ENCODE data around the gene TUBA1C. TPM values are rescaled to one million over a fixed set of nuclear protein-coding genes. Genes with fewer than 3 reads are reported as not detected.
A peak's percentile ranks its signal among the peaks of the same experiment; 100 is the strongest.

The TUBA1C gene
- total and polyA plus RNA-seq, 10 of the 15 experiments (the other 5 are each of a cell fraction or from before 2014, with no cell fraction given) = 285 to 1,003 (median 441) TPM

DNA sequence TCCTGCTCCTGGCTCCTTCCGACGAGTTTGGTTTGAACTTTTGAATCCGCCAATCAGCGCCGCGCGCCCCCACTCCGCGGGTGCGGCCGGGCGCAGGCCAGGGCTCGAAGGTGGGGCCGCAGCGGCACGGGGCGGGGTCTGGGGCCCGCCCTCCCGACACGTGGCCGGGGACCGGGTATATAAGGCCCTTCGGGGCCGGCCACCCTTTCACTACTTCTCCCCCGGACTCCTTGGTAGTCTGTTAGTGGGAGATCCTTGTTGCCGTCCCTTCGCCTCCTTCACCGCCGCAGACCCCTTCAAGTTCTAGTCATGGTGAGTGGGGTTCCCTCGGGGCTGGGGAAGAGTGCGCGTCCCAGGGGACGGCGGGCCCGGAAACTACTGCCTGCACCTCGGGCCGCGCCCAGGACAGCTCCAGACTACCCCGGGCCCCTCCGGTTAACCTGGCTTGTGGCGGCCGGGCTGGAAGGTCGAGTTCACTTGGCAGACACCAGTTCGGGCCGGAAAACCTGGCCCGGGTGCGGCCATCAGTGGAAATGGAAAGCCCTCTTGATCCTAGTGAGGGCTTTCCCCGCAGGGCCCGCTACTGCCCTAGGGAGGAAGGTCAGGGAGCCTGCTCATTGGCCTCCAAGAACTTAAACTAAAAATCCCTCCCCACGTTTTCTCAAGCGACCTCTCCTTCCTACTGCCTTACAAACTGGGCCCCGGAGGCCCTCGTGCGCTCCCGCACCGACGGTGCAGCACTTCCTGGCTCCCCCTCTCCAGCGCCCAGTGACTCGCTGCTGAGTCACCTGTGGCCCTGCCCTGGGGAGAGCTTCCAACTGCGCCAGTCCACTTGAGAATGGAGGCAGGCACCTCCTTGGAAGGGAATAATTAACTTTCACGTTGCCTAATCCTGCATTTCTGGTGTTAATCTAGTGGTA lies at the start of gene TUBA1C (continued):
- TF ChIP-seq GABPA (IDR thresholded peaks at IDR 0.05; ENCODE audit: low read depth) (peak; percentile 70; the same call in 1 of the 2 replicates), CREM (IDR thresholded peaks at IDR 0.05; ENCODE audit: low read depth) (peak; percentile 30; the same call in 1 of the 2 replicates), RFX5 (IDR thresholded peaks at IDR 0.05; ENCODE audit: low read depth, low read length) (peak; percentile 16; the same call in 1 of the 2 replicates), JUND (IDR thresholded peaks at IDR 0.05; ENCODE audit: low read depth, low read length) (no peak), HSF1 (IDR thresholded peaks at IDR 0.05; ENCODE audit: low read depth, low read length) (0 out of 2 replicates have a peak, but pooled peaks have one; percentile 56), TAF1 (IDR thresholded peaks at IDR 0.05; ENCODE audit: borderline replicate concordance, low read depth, low read length) (peak; percentile 98), PRDM15 (CRISPR knock-in tag; IDR thresholded peaks at IDR 0.05) (no peak), BHLHE40 (IDR thresholded peaks at IDR 0.05; ENCODE audit: borderline replicate concordance in 1 of 2, low read depth in 2 of 2, low read length in 1 of 2) (peak; percentile 56 to 83; a peak in 3 of 4 replicates), NFIC (IDR thresholded peaks at IDR 0.05; ENCODE audit: low read depth, low read length) (no peak), DPF2 (IDR thresholded peaks at IDR 0.05) (no peak; the same call in 1 of the 2 replicates), CEBPB (IDR thresholded peaks at IDR 0.05; ENCODE audit: borderline replicate concordance in 1 of 2, low read depth in 2 of 2, low read length in 2 of 2) (no peak), USF2 (IDR thresholded peaks at IDR 0.05; ENCODE audit: borderline replicate concordance, low read depth, low read length) (peak; percentile 89), MTA3 (IDR thresholded peaks at IDR 0.05; ENCODE audit: borderline replicate concordance, low read length) (no peak), YY1 (IDR thresholded peaks at IDR 0.05; ENCODE audit: low read depth, low read length) (peak; percentile 35), CHD4 (IDR thresholded peaks at IDR 0.05) (no peak), MXI1 (IDR thresholded peaks at IDR 0.05; ENCODE audit: low read depth, low read length) (peak; percentile 77)
- TF ChIP-seq, protein P1, sequence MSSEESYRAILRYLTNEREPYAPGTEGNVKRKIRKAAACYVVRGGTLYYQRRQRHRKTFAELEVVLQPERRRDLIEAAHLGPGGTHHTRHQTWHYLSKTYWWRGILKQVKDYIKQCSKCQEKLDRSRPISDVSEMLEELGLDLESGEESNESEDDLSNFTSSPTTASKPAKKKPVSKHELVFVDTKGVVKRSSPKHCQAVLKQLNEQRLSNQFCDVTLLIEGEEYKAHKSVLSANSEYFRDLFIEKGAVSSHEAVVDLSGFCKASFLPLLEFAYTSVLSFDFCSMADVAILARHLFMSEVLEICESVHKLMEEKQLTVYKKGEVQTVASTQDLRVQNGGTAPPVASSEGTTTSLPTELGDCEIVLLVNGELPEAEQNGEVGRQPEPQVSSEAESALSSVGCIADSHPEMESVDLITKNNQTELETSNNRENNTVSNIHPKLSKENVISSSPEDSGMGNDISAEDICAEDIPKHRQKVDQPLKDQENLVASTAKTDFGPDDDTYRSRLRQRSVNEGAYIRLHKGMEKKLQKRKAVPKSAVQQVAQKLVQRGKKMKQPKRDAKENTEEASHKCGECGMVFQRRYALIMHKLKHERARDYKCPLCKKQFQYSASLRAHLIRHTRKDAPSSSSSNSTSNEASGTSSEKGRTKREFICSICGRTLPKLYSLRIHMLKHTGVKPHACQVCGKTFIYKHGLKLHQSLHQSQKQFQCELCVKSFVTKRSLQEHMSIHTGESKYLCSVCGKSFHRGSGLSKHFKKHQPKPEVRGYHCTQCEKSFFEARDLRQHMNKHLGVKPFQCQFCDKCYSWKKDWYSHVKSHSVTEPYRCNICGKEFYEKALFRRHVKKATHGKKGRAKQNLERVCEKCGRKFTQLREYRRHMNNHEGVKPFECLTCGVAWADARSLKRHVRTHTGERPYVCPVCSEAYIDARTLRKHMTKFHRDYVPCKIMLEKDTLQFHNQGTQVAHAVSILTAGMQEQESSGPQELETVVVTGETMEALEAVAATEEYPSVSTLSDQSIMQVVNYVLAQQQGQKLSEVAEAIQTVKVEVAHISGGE (CRISPR knock-in tag; IDR thresholded peaks at IDR 0.05) = peak; percentile 4; the same call in 1 of the 2 replicates

All from GM12878 (cell line).